ENCODE measurements around the gene NLRP6. TPM values are rescaled to one million over a fixed set of nuclear protein-coding genes. Genes with fewer than 3 reads are reported as not detected.
"Not testable (repeated sequence)": the region's sequence is repeated elsewhere in the genome, so short reads cannot be mapped to it uniquely, and the experiment has no call there.

NLRP6 gene
- total RNA-seq, 1 donor from 2014 or later, result not detected

DNA sequence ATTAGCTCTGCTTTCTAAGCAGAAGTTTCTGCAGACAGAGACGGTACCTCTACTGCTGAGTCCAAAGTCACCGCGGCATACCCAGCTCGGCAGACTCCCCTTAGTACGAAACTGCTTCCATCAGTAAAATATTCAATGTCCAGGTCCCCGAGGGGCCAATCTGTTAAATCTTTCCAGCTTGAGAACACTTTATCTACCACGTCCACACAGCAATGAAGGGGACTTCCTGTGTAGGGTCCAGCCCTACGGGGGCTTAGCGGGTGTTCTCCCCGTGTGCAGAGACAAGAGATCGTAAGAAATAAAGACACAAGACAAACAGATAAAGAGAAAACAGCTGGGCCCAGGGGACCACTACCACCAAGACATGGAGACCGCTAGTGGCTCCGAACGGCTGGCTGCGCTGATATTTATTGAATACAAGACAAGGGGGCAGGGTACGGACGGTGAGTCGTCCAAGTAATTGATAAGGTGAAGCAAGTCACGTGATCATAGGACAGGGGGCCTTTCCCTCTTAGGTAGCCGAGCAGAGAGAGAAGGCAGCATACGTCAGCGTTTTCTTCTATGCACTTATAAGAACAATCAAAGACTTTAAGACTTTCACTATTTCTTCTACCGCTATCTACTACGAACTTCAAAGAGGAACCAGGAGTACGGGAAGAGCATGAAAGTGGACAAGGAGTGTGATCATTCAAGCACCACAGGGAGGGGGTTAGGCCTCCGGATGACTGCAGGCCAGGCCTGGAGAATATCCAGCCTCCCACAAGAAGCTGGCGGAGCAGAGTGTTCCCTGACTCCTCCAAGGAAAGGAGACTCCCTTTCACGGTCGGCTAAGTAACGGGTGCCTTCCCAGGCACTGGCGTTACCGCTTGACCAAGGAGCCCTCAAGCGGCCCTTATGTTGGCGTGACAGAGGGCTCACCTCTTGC, 46.6 kb downstream of the NLRP6 start:
- DNase-seq (ENCODE audit: low read depth), result peak; percentile 31

DNA sequence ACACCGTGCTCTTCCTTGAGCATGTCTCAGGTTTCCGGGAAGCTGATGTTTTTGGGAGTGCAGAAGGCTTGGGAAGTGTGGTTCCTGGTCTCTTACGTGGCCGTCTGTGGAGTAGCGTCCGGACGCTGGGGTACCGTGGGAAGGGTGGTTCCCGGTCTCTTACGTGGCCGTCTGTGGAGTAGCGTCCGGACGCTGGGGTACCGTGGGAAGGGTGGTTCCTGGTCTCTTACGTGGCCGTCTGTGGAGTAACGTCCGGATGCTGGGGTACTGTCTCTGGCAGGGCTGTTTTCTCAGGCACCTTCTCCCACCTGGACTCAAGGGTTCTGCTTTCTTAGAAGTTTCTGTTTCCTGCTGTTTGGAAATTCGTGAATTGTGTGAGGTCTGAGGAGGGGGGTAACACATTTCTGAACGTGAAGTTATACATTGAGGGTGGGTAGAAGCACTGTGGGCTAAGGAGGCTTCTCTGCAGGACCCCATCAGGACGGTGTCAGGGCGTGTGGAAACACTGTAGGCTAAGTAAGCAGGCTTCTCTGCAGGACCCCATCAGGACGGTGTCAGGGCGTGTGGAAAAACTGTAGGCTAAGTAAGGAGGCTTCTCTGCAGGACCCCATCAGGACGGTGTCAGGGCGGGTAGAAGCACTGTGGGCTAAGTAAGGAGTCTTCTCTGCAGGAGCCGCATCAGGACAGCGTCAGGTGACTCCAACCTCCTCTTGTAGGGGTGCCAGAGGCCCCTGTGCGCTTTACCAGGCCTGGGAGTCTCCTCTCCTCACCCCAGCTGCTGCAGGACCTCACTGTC, 47.8 kb downstream of the NLRP6 start:
- no peak for DNase-seq (ENCODE audit: low read depth)

DNA sequence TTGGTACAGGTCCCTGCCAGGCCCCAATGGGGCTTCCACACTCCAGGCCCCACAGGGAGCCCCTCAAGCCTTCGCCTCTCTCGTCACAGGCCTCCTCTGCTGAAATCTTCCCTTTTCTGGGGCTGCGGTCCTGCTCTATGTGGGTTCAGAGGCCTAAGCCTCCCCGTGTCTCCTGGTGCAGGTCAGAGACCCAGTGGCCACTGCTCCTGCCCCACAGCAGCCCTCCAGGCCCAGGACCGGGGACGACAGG, 48.3 kb downstream of the NLRP6 start:
- DNase-seq (ENCODE audit: low read depth), result no peak

DNA sequence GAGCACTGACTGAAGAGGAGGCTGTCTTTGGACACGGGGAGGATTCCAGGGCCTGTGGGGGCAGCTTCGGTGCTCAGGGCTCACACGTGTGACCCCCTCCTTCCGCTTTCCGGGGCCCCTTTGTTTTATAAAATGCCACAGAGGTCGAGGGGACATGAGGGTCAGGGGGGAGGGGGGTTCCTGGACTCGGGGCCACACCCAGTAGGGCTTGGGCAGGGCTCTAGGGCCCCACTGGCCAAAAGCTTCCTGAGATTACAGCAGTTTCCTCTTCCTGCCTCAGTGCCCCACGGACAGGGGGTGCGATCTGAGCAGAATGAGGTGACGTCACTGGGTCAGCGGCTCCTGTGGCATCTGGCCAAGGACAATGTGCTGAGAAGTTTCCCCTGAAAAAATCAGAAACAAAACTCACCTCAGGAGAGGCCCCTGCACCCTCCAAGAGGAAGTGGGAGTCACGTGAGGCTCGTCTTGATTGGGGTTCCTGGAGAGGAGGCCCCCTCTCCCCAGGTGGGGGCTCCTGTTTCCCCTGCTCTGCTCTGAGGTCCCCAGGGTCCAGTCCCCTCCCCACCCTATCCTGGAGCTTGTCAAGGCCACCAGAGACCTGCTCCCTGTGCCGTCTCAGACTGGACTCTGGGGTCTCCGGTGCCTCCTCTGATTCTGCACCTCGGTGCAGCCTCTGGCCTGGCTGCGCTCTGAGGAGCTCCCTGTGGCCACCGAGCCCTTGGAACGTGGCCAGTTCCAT, 48.8 kb downstream of the NLRP6 start:
- peak; percentile 54 for DNase-seq (ENCODE audit: low read depth)

DNA sequence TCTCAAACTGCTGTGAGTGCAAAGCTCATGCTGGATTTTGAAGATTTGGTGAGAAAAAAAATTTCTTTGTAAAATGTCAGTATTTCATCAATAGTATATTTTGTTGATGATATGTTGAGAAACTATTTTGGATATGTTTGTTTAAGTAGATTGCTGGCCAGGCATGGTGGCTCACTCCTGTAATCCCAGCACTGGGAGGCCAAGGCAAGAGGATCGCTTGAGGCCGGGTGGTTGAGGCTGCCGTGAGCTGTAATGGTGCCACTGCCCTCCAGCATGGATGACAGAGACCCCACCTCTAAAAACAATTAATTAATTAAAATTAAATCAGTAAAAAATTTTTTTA, 49.3 kb downstream of the NLRP6 start:
- peak; percentile 27 for DNase-seq (ENCODE audit: low read depth)

DNA sequence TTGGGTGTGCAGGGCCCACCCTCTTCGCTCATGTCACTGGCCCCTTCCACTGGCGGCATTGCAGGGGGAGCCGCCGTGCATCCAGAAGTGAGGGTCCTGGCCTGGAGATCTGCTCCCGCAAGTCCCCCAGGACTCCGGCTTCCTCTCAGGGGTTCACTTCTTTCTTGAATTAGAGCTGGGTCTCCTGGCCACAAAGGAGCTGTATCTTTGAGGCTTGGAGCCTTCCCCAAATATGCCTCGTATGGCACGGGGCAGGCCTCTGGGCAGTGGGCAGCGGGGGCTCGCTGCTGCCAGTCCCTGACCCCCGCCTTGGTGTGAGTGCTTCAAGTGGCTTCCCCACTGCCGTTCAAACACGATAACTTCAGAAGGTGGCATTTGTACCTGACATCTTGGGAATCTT, 49.8 kb downstream of the NLRP6 start:
- DNase-seq (ENCODE audit: low read depth), result no peak

DNA sequence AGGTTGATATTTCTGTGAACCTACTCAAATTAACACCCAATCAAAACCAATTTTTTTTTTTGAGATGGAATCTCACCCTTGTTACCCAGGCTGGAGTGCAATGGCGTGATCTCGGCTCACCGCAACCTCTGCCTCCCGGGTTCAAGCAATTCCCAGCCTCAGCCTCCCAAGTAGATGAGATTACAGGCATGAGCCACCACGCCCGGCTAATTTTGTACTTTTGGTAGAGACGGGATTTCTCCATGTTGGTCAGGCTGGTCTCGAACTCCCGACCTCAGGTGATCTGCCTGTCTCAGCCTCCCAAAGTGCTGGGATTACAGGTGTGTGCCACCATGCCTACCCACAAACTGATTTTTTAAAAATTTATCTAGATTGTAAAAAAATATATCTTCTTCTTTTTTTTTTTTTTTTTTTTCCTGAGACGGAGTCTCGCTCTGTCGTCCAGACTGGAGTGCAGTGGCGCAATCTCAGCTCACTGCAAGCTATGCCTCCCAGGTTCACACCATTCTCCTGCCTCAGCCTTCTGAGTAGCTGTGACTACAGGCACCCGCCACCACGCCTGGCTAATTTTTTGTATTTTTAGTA, 50.4 kb downstream of the NLRP6 start:
- not testable (repeated sequence) for DNase-seq (ENCODE audit: low read depth)

DNA sequence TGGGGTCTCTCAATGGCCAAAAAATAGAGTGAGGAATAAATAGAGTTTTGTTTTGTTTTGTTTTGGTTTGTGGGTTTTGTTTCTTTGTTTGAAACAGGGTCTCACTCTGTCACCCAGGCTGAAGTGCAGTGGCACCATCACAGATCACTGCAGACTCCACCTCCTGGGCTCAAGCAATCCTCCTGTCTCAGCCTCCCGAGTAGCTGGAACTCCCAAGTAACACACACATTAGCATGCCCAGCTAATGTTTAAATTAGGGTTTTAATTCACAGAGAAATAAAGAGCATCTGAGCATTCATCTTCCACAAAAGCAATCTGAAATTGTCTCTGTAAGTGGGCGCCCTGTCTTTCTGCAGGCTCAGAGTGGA, 51.7 kb downstream of the NLRP6 start:
- DNase-seq (ENCODE audit: low read depth), result no peak

DNA sequence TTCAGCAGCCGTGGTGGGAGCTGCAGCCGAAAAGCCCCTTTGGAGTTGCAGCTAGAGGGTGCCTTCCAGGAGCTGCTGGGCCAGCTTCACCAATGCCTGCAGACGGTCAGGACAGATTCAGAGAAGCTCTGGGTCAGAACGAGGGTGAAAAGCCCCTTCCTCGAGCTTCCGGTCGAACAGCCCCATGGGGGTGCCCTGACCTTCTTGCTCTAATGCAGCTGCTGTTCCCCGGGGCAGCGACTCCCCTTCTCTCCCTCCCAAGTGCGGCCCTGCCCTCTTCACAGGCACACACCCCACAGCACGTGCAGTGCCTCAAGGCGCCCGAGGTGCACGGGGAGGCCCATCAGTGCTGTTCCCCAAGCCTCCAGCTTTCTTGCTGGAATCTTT, 52.1 kb downstream of the NLRP6 start:
- no peak for DNase-seq (ENCODE audit: low read depth)

DNA sequence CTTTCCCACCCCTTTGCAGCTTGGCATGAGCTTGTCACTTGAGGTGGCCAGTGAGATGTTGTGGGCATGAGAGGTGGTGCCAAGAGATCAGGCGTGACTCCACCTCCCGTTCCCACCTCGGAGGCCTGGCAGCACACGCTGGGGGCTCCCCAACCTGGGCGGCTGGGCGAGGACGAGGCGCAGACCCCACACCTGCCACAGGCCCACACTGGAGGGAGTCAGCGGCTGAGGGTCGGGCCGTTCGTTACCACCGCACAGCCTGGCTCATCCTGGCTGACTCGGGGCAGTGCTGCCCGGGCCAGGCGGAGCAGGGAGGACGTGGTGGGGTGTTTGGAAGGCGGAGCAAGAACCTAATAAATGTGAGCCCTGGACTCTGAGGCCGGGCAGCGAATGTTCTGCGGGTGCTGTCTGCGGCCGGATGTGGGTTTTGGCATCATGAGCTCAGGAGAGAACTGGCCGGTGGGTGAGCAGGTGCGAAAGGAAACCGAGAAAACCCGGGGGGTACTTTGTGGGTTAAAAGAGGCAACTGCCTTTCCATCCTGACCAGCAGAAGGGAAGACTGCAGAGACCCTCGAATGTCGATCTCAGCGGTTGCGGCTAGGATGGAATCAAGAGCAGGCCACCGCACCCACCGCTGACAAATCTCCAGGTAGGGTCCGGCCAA, 52.6 kb downstream of the NLRP6 start:
- no peak for DNase-seq (ENCODE audit: low read depth)

DNA sequence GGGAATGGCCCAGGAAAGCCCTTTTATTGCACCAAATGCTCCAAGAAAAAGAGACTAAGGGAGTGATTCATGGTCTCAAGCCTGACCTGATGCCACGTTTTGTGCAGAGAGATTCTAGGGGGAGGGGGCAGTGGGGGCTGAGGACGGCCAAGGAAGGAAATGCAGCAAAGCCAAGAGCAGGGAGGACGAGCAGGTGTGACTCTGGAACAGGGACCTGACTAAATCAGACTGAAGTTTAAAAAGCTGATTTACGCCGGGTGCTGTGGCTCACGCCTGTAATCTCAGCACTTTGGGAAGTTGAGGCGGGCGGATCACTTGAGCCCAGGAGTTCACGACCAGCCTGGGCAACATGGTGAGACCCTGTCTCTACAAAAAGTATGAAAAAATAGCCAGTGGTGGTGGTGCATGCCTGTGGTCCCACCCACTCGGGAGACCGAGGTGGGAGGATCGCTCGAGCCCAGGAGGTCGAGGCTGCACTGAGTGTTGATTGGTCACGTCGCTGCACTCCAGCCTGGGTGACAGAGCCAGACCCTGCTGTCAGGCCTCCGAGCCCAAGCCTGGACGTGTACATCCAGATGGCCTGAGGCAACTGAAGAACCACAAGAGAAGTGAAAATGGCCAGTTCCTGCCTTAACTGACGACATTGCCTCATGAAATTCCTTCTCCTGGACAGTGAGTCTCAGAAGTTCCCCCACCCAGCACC, 53.3 kb downstream of the NLRP6 start:
- DNase-seq (ENCODE audit: low read depth), result no peak

DNA sequence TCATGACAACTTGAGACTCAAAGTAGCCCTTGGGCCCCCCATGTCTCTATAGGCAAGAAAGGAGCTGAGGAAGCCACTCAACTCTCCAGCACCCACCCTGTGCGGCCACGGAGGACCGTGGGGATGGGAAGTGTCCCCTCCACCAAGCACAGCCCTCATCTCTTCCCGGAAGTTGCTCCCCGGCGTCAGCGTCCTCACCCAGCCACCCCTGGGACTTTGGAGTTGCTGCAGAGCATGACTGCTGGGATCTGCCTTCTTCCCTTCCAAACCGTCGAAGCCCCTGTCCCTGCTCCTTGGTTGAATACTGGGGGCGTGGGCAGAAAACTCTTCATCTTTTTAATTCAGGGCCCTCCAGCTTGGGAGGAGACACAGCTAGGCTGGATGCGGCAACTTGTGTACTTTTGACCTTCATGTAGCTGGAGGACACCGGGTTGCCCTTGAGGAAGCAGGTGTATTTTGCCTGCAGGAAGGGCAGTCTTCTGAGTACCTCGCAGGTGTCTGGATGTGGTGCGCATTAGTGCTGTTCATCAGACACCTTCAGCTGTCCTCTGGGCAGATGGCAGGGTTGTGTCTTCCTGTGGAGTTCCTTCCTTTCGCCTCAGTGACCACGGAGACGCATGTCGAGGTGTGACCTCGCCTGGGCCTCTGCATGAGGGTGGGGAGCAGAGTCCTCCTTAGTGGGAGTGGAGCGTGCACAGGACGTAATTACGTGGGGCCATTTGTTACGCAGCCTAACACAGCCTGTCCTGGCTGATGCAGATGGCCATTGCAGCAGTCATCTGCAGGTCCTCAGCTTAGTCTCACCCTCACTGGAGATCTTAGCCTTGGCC, 54.7 kb downstream of the NLRP6 start:
- no peak for DNase-seq (ENCODE audit: low read depth)

DNA sequence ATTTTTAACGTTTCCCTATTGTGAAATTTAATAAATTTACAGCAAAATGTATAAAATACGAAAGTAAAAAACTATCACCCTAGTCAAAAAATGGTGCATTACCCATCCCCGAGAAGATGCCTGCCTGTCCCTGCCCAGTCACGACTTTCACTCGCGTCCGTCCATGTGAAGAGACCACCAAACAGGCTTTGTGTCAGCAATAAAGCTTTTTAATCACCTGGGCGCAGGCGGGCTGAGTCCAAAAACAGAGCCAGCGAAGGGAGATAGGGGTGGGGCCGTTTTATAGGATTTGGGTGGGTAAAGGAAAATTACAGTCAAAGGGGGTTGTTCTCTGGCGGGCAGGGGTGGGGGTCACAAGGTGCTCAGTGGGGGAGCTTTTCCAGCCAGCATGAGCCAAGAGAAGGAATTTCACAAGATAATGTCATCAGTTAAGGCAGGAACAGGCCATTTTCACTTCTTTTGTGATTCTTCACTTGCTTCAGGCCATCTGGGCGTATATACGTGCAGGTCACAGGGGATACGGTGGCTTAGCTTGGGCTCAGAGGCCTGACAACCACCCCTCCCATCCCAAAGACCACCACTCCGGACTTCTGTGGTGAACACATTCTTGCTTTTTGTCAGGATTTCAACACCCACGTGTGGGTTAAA, 55.5 kb downstream of the NLRP6 start:
- not testable (repeated sequence) for DNase-seq (ENCODE audit: low read depth)

DNA sequence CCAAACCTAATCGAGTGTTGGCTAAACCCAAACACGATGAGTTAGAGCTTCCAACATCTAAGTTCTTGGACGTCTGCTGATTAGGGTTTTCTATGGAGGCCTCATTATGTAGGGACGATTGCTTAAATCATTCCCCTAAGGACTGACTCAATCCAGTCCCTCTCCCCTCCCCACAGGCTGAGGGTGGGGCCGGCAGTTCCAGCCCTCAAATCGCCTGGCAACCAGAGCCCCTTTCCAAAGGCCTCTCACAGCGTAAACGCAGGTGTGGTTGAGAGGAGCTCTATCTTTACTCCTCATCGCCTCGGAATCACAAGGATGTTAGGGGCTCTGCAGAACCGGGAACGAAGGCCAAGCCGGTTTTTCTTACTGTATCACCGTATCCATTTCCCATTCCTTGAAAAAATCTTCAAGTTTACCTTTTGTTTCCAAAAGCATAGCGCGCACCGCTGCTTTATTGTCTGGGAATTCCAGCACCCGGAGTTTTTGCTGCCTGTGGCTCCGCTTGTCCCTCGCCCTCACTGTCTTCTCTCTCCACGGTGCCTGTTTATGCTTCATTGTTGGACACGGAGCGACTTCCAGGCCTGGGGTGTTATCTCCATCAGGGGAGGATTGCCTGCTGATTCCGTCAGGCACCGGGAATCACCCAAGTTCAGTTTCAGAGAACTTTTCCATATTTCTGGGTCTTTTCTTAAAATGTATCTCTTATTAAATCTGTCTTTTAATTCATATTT, 56.2 kb downstream of the NLRP6 start:
- no peak for DNase-seq (ENCODE audit: low read depth)

Other genes starting within 250 kb of the NLRP6 start
- gene SCGB1C1, start 85.3 kb upstream of the NLRP6 start, total RNA-seq, result 0.55 TPM in 1 of 2 replicates, not detected in the other
- 18.9 and 23.7 TPM in 2 replicates for gene BET1L, start 71.0 kb upstream of the NLRP6 start, total RNA-seq
- gene RIC8A, start 70.7 kb upstream of the NLRP6 start, total RNA-seq, result 144 and 162 TPM in 2 replicates
- 4.3 and 10.0 TPM in 2 replicates for gene SIRT3, start 42.1 kb upstream of the NLRP6 start, total RNA-seq
- gene PSMD13, start 41.4 kb upstream of the NLRP6 start, total RNA-seq, result 74.2 and 172 TPM in 2 replicates
- 8.8 and 12.9 TPM in 2 replicates for gene PGGHG, start 10.7 kb downstream of the NLRP6 start, total RNA-seq
- not detected in 2 replicates for gene IFITM5, start 21.1 kb downstream of the NLRP6 start, total RNA-seq
- 13.5 and 126 TPM in 2 replicates for gene IFITM2, start 29.4 kb downstream of the NLRP6 start, total RNA-seq
- gene IFITM1, start 35.6 kb downstream of the NLRP6 start, total RNA-seq, result 7.6 and 53.5 TPM in 2 replicates
- 14.9 and 70.2 TPM in 2 replicates for gene IFITM3, start 42.5 kb downstream of the NLRP6 start, total RNA-seq
- 4.0 and 4.5 TPM in 2 replicates for gene B4GALNT4, start 91.1 kb downstream of the NLRP6 start, total RNA-seq
- gene PKP3, start 115.8 kb downstream of the NLRP6 start, total RNA-seq, result 1.7 and 13.7 TPM in 2 replicates
- gene SIGIRR, start 136.6 kb downstream of the NLRP6 start, total RNA-seq, result 5.4 and 41.5 TPM in 2 replicates
- 9.2 and 10.8 TPM in 2 replicates for gene ANO9, start 163.6 kb downstream of the NLRP6 start, total RNA-seq
- gene PTDSS2, start 171.9 kb downstream of the NLRP6 start, total RNA-seq, result 25.9 and 40.7 TPM in 2 replicates
- 227 and 230 TPM in 2 replicates for gene RNH1, start 228.8 kb downstream of the NLRP6 start, total RNA-seq